SK-MEL-5 (cell line): Measurements from ENCODE around the gene ZNF491. TPM values are rescaled to one million over a fixed set of nuclear protein-coding genes. Genes with fewer than 3 reads are reported as not detected.
A peak's percentile ranks its signal among the peaks of the same experiment; 100 is the strongest.
"Not testable (repeated sequence)": the region's sequence is repeated elsewhere in the genome, so short reads cannot be mapped to it uniquely, and the experiment has no call there.

Source experiments
- DNase-seq: peaks from one replicate; pipeline ENCODE4 v3.0.0-alpha.2; 2016; ENCODE audit warnings: low read depth, low spot score
- in situ Hi-C: cut with HindIII; loops from 2 replicates; pipeline ENCODE4 v1.10.0; 2016; ENCODE audit warnings: low sequenced_read_pairs, high pct_unique_total_duplicates, low pct_unique_long_range_greater_than_20kb
- polyA plus RNA-seq, 2 experiments: library from polyadenylated mRNA; depleted of rRNA; stranded (reverse); fragments of >200 nt; gene quantifications; 2 replicates each; pipeline ENCODE4 v1.2.3, GENCODE V29; 2015
- total RNA-seq: library from RNA; depleted of rRNA; stranded (reverse); fragments of >200 nt; shearing (Covaris generic); gene quantifications from 2 replicates; pipeline ENCODE4 v1.2.3, GENCODE V29; 2014; rRNA removed

Gene ZNF491
- 0.42 and 0.56 TPM in 2 replicates for total RNA-seq
- polyA plus RNA-seq (2015; cell fraction: cytosol; rRNA removed): 0.05 and 0.47 TPM in 2 replicates
- polyA plus RNA-seq (2015; cell fraction: nucleus; rRNA removed): 0.98 and 1.1 TPM in 2 replicates

DNA sequence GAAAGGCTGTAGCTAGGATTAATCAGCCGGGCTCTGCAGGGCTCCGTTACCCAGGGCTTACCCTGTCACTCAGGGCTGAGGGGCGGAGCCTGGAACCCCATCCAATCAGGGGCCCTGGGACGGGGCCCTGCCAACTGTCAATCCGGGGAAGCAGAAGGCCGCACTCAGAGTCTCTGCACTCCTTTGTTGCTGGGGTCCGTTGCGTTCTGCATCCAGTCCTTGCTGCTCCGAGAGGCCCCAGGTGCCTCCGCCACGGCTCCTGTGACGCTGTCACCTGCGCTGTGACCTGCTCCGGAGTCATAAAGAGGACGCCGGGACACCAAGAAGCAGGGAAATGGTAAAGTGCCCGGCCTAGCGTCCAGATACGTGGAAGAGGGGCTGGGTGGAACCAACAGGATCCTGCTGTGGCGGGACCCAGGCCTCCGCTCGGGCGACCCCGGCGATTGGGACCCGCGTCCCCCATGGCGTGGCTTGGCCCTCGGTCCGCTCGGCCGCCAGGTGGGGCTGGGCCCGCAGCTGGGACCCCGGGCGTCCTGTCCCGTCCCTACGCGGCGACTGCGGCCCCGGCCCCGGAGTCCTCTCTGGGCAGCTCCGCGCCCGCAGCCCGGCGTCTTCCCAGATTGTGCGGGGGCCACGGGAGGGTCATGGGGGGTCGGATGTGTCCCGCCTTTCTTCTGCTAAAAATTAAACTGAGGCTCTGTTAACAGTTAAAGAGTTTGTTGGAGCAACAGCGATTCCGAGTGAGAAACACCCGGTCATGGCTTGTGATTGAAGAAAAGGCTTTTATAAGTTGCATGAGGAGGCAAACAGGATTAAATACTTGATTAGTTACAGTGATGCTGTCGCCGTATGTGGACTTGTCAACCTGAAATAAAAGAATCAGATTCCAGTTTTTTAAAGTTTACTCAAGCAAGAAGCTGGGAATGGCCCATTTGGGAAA, at the start of gene ZNF491:
Gene ZNF491, plus strand, starts transcription at position 133 of the 940 bp plus-strand sequence. CDS start 7,431 bp downstream, outside the sequence.
- DNase-seq: peak; percentile 57
- in situ Hi-C loops: no loop called here

DNA sequence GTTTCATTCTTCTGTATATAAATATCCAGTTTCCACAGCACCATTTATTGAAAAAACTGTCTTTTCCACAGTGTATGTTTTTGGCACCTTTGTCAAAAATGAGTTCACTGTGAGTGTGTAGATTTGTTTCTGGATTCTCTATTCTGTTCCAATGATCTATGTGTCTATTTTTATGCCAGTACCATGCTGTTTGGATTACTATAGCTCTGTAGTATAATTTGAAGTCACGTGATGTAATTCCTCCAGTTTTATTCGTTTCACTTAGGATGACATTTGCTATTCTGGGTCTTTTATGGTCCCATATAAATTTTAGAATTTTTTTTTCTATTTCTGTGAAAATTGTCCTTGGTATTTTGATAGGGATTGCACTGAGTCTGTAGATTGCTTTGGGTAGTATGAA, 48.6 kb upstream of the ZNF491 start:
- in situ Hi-C loops: no loop called here
- no peak for DNase-seq

DNA sequence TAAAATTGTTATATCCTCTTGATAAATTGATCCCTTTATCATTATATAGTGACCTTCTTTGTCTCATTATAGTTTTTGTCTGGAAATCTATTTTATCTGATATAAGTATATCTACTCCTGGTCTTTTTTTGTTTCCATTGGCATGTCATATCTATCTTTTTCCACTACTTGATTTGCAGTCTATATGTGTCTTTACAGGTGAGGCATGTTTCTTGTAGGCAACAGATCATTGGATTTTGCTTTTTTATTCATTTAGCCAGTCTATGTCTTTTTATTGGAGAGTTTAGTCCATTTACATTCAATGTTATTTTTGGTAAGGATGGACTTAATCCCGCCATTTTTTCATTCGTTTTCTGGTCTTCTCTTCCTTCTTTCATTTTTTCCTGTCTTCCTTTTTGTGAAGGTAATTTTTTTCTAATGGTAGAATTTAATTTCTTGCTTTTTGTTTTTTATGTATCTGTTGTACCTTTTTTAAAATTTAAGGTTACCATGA, 46.0 kb upstream of the ZNF491 start:
- DNase-seq: no peak
- in situ Hi-C loops: no loop called here

DNA sequence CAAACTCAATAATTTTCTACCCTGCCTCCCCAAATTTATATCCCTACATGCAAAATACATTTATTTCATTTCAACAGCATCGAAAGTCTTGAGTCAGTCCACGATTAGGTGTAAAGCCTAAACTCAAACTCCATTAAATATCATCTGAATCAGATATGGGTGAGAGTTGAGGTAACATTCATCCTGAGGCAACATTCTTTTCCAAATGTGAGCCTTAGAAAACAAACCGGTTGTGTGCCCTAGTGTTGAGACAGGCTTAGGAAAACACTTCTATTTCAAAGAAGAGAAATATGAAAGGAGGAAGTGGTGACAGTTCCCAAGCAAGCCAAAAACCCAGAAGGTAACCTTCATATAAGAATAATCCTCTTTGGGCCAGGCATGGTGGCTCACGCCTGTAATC, 43.7 kb upstream of the ZNF491 start:
- DNase-seq: no peak
- in situ Hi-C loops: no loop called here

DNA sequence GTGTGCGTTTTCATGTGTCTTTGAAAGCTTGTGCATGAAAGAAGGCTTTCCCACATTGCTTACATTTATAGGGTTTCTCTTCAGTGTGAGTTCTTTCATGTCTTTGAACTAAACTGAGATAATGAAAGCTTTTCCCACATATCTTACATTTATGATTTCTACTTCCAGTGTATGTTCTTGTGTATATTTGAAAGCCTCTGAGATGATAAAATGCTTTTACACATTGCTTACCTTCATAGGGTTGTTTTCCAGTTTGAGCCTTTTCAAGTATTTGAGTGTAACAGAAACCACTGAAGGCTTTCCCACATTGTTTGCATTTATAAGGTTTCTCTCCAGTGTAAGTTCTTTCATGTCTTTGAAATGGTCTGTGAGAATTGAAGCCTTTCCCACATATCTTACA, 41.4 kb upstream of the ZNF491 start:
- in situ Hi-C loops: no loop called here
- no peak for DNase-seq

DNA sequence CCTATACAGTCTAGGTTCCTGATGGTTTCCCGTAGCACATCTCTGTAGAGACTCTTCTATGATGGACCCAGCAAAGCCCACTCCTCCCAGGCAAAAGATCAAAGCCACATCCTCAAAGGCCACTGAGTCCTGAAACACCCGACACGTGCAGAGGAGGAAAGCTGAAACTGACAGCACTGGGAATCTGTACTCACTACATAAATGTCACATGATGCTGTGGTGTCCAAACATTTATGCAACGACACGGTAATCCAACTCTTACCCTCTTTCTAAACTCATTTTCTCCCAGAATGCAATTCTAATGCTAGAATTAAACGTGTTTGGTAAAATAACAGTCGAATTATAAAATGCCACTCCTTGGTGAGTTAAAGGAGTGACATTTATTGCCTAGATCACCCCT, 38.5 kb upstream of the ZNF491 start:
- no peak for DNase-seq
- in situ Hi-C loops: no loop called here

DNA sequence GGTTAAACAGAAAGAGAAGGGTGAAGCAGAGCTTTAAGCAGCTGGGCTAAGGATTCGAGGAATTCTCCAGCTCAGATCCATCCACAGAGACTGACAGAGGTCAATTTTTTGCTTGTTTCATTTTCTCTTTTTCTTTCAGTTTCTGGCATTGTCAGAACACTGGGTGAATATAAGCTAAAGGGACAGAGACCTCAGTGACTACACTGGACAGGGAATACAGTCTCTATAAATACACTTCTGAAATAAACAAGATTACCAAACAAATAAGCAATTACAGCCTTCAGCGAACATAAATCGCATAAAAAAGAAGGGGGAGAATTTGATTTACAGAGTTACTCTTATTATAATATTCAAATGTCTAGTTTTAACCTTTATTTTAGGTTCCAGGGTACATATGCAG, 35.2 kb upstream of the ZNF491 start:
- no peak for DNase-seq

DNA sequence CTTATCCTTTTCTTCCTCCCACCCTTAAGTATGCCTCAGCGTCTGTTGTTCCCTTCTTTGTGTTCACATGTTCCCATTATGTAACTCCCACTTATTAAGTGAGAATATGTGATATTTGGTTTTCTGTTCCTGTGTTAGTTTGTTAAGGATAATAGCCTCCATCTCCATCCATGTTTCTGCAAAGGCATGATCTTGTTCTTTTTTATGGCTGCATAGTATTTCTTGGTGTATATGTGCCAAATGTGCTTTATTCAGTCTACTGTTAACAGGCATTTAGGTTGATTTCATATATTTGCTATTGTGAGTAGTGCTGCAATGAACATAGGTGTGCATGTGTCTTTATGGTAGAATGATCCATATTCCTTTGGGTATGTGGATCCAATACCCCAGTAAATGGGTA, 34.7 kb upstream of the ZNF491 start:
- in situ Hi-C loops: no loop called here
- no peak for DNase-seq

More for the DNA sequence above, 35.2 kb upstream of the ZNF491 start:
- in situ Hi-C loops: no loop called here

DNA sequence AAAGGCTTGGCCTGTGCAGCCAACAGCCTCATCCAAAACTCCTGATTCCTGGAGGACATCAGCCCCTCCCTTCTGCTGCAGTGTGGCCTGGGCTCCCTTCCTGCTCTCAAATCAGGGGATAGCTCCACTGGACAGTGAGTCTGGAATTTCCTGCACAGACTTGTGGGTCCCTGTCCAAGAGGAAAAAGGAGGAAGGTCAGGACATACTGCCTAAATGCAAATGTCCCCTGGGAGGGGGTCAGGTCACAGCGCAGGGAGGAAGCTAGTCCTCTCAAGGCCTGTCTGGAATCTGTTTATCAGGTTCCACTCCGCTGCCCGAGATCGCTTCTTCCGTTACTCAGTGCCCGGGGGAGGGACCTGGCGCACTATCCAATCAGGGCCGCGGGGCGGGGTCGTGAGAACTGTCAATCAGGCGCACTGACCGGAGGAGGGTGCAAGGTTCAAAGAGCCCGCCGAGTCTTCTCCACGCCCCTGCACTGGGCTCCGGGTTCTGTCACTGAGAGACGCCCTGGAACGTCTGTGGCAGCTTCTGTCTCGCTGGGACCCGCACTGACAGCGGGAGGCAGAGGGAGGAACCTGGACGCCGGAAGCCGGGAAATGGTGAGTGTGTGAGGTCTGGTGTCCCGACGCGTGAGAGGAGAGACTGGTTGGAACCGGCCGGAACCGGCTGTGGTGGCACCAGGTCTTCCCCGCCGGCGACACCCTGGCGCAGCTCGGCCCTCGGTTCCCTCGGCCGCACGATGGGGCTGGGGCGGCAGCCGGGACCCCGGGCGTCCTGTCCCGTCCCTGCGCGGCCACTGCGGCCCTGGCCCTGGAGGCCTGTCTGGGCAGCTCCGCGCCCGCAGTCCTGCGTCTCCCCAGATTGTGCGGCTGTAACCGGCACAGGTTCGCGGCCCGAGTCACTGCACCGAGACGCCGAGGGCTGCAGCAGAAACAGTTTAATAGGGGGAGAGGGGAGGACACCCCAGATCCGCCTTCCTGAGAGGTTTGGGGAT, 31.4 kb upstream of the ZNF491 start, which contains the start of gene ZNF441:
Gene ZNF441, plus strand, starts transcription at position 404 of the 995 bp plus-strand sequence. Its CDS starts 194 bp downstream, at position 598.
- in situ Hi-C loops: no loop called here

DNA sequence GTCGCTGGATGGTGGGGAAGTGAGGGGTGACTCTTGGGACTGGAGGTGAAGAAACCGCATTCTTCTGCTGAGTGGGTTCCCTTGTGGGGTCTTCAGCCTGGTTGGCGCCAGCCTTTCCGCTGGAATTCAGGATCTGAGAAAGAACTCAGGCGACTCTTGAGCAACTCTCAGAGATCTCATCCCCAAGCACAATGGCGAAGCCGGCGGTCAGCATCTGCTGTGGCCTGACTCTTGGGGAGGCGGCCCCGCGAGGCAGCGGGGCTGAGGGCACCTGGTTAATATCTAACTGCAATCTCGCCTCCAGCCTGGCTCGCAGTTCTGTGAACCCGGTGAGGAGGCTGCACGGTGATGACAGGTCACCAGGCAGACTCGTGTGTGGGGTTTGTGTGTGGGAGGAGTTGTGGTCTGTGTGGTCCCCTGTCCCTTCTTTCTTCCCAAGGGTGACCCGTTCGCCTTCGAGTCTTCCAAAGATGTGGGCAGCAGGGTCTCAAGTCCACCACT, 30.6 kb upstream of the ZNF491 start:
- in situ Hi-C loops: no loop called here
- no peak for DNase-seq

More for the DNA sequence above, 31.4 kb upstream of the ZNF491 start, which contains the start of gene ZNF441:
- peak; percentile 90 for DNase-seq

DNA sequence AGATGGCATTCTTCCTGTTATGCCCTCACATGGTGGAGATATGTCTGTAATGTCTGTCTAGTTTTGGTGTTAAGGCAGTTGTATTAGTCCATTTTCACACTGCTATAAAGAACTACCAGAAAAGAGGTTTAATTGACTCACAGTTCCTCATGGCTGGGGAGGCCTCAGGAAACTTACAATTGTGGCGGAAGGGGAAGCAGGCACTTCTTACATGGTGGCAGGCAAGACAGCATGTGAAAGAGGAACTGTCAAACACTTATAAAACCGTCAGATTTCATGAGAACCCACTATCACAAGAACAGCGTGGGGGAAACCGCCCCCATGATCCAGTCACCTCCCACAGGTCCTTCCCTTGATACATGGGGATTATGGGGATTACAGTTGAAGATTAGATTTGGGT, 28.3 kb upstream of the ZNF491 start:
- no peak for DNase-seq

DNA sequence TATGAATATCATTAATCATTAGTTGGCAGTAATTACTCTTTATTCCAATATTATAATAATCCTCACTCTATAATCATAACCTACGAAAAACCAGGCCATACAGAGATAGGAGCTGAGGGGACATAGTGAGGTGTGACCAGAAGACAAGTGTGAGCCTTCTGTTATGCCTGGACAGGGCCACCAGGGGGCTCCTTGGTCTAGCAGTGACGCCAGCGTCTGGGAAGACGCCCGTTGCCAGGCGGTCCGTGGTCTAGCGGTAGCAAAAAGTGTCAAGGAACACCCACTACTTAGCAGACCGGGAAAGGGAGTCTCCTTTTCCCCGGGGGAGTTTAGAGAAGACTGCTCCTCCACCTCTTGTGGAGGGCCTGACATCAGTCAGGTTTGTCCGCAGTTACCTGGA, 26.8 kb upstream of the ZNF491 start:
- in situ Hi-C loops: not testable (repeated sequence)
- DNase-seq: peak; percentile 25

More for the DNA sequence above, 28.3 kb upstream of the ZNF491 start:
- in situ Hi-C loops: no loop called here

DNA sequence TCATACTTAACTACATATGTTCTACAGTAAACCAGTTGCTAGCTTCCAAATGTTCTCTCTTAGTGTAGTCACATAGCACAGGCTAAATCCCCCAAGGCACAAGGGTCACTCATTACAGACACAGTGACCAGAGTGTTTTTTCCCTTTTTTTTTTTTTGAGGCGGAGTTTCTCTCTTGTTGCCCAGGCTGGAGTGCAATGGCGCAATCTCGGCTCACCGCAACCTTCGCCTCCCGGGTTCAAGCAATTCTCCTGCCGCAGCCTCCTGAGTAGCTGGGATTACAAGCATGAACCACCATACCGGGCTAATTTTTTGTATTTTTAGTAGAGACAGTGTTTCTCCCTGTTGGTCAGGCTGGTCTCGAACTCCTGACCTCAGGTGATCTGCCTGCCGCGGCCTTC, 21.7 kb upstream of the ZNF491 start:
- in situ Hi-C loops, DNase-seq: not testable (repeated sequence)

DNA sequence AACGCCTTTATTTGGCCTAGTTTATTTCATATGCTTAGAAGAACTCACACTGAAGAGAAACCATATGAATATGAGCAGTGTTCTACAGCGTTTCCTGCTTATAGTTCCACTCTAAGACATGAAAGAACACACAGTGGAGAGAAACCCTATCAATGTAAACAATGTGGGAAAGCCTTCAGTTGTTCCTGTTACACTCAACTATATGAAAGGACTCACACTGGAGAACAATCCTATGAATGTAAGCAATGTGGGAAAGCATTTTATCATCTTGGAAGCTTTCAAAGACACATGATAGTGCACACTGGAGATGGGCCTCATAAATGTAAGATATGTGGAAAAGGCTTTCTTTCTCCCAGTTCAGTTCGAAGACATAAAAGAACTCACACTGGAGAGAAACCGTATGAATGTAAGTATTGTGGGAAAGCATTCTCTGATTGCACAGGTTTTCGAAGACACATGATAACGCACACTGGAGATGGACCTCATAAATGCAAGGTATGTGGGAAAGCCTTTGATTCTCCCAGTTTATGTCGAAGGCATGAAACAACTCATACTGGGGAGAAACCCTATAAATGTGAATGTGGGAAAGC, 17.8 kb upstream of the ZNF491 start:
- DNase-seq: no peak
- in situ Hi-C loops: no loop called here

DNA sequence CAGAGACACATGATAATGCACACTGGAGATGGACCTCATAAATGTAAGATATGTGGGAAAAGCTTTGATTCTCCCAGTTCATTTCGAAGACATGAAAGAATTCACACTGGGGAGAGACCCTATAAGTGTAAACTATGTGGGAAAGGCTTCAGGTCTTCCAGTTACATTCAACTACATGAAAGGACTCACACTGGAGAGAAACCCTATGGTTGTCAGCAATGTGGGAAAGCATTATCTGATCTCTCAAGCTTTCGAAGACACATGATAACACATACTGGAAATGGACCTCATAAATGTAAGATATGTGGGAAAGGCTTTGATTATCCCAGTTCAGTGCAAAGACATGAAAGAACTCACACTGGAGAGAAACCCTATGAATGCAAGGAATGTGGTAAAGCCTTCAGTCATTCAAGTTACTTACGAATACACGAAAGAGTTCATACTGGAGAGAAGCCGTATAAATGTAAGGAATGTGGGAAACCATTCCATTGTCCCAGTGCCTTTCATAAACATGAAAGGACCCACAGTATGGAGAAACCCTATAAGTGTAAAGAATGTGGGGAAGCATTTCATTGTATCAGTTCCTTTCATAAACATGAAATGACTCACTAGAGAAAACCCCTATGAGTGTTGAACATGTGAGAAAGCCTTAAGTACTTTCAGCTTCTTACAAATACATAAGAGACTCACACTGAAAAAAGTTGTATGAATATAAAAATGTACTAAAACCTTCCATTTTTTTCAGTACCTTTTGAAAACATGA, 16.8 kb upstream of the ZNF491 start:
- in situ Hi-C loops: no loop called here
- DNase-seq: no peak

DNA sequence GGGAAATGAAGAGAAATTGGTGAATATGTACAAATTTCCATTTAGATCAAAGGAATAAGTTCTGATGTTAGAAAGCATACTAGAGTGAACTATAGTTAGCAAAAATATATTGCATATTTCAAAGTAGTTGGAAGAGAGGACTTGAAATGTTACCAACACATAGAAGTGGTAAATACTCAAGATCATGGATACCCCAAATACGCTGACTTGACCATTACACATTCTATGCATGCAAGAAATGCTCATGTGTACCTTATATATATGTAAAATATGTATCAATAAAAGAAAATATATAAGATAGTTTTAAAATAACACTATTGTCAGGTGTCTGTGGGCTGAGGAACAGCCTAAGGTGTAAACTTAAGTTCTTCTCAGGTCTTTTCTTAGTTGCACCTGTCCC, 14.6 kb upstream of the ZNF491 start:
- DNase-seq: no peak
- in situ Hi-C loops: no loop called here
